Right atrium auricular region (tissue), 2 donors: ENCODE results near the gene ATXN7. TPM values are rescaled to one million over a fixed set of nuclear protein-coding genes. Genes with fewer than 3 reads are reported as not detected.

Experiments used
- DNase-seq: peaks from one replicate; pipeline ENCODE4 v3.0.0-alpha.2; 2019; ENCODE audit warnings: low spot score
- H3K27ac ChIP-seq, 2 donors: fragments of 200-600 bp; sonication (generic); 1 replicate in 1 of 2; 2 replicates in 1 of 2; pipeline ENCODE4 v1.5.1; 2016 to 2019
- H3K27me3 ChIP-seq, 2 donors: fragments of 200-600 bp; sonication (generic); one replicate each; pipeline versions ENCODE4 v1.5.1 to v1.6.0; 2017 to 2019
- H3K36me3 ChIP-seq: fragments of 200-600 bp; sonication (generic); one replicate; pipeline ENCODE4 v1.5.1; 2016
- H3K4me1 ChIP-seq, 2 donors: fragments of 200-600 bp; sonication (generic); one replicate each; pipeline versions ENCODE4 v1.5.1 to v1.6.0; 2017 to 2019
- H3K4me3 ChIP-seq, 2 donors: fragments of 200-600 bp; sonication (generic); 1 replicate in 1 of 2; 2 replicates in 1 of 2; pipeline ENCODE4 v1.5.1; 2017 to 2019; ENCODE audit warnings: mild to moderate bottlenecking in 1 of 2, moderate library complexity in 1 of 2
- H3K9me3 ChIP-seq, 2 donors: fragments of 200-600 bp; sonication (generic); one replicate each; pipeline ENCODE4 v1.5.1; 2019
- total RNA-seq, 2 donors: library from RNA; depleted of rRNA; stranded (reverse); fragments of >200 nt; gene quantifications; one replicate each; pipeline ENCODE4 v1.1.0, GENCODE V29; 2016
- TF ChIP-seq, protein P1 (sequence below), 2 donors: fragments of 200-600 bp; sonication (generic); IDR thresholded peaks; one replicate each; pipeline ENCODE4 v1.5.1; 2019; ENCODE audit warnings: antibody characterized with exemption in 2 of 2

The ATXN7 gene
- total RNA-seq, 2 donors from 2014 or later = 13.9 to 15.5 TPM

DNA sequence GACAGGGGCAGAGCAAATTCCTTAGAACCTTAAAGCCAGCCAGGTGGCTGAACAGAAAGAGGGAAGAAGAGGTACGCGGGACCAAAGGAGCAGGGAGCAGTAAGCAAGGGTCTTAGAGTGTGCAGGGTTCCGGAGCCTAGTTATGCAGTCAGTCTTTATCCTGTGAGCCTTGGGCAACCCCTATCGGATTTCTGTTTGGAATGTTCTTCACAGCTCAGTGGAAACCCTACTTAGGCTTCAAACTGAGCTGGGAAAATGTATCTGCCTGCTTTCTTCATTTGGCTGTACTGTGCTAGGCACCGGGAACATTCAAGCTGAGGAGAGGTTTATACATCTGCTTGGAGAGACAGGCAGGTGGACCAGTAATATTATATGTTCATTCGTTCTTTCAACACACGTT is 122.5 kb downstream of the ATXN7 start:
- no peaks in the 10 kb centered on the region for H3K27me3 ChIP-seq
- no peak for DNase-seq
- no peaks in the 10 kb centered on the region for H3K4me1 ChIP-seq
- no peak overlapping the region for H3K4me3 ChIP-seq
- H3K9me3 ChIP-seq = no peaks in the 10 kb centered on the region
- H3K27ac ChIP-seq = no peak overlapping the region
- TF ChIP-seq, protein P1, sequence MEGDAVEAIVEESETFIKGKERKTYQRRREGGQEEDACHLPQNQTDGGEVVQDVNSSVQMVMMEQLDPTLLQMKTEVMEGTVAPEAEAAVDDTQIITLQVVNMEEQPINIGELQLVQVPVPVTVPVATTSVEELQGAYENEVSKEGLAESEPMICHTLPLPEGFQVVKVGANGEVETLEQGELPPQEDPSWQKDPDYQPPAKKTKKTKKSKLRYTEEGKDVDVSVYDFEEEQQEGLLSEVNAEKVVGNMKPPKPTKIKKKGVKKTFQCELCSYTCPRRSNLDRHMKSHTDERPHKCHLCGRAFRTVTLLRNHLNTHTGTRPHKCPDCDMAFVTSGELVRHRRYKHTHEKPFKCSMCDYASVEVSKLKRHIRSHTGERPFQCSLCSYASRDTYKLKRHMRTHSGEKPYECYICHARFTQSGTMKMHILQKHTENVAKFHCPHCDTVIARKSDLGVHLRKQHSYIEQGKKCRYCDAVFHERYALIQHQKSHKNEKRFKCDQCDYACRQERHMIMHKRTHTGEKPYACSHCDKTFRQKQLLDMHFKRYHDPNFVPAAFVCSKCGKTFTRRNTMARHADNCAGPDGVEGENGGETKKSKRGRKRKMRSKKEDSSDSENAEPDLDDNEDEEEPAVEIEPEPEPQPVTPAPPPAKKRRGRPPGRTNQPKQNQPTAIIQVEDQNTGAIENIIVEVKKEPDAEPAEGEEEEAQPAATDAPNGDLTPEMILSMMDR (IDR thresholded peaks at IDR 0.05) = no peak
- peaks cover 73% of the 10 kb centered on the region for H3K36me3 ChIP-seq

DNA sequence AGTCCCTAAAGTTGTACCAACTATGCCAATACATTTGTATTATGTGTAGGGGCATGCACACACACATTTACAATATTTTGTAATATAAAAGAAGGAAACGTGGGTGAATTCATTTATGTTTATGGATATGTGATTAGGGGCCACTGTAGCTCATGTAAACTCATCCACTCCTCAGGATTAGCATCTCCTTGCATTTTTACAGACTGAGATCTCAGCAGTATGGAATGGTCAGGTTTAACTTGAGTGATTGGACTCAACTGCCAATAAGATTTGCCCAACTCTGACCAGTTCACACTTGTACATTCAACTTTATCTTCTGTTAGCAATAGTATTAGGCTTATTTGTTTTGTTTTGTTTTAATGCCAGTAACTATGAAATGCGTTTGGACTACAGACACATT is 123.2 kb downstream of the ATXN7 start:
- H3K27me3 ChIP-seq = no peaks in the 10 kb centered on the region
- peaks cover 72% of the 10 kb centered on the region for H3K36me3 ChIP-seq
- no peak for DNase-seq
- no peaks in the 10 kb centered on the region for H3K4me1 ChIP-seq
- TF ChIP-seq, protein P1 (IDR thresholded peaks at IDR 0.05) = no peak
- H3K4me3 ChIP-seq = no peak overlapping the region
- H3K27ac ChIP-seq = no peak overlapping the region
- no peaks in the 10 kb centered on the region for H3K9me3 ChIP-seq

DNA sequence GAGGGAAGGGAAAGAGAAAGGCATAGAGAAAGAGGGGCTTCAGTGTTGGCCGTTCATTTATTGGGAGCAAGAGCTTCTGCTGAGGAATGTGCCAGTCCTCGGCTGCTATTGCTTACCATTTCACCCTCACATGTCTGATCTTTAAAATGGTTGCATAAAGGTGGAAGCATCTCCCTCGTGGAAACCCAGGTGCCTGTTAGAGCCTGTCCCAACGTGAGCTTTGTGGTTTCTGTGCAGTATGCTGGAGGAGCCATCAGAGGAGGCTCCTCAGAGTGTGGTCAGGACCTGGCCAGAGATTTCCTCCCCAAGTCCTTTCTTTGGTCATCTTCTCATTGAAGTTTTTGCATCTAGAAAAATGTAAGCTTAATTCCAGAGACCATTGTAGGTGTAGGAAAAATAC is 125.3 kb downstream of the ATXN7 start:
- TF ChIP-seq, protein P1 (IDR thresholded peaks at IDR 0.05) = no peak
- H3K27me3 ChIP-seq = no peaks in the 10 kb centered on the region
- no peak for DNase-seq
- no peaks in the 10 kb centered on the region for H3K9me3 ChIP-seq
- no peak overlapping the region for H3K4me3 ChIP-seq
- H3K4me1 ChIP-seq = peaks cover 0 to 5% of the 10 kb centered on the region in 2 donors
- H3K36me3 ChIP-seq = peaks cover 62% of the 10 kb centered on the region
- H3K27ac ChIP-seq = no peak overlapping the region

DNA sequence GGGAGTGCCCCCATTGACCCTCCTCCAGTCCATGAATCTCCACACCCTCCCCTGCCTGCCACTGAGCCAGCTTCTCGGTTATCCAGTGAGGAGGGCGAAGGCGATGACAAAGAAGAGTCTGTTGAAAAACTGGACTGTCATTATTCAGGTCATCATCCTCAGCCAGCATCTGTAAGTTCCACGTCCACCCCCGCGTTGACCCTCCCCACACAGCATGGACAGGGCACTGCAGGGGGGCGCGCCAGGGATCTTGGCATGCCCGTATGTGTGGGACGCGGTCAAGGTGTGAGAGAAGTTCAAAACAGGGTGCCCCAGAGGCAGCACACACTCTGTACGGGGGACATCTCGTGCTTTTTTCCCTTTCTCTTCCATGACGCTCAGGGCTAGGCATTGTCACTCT is 126.5 kb downstream of the ATXN7 start:
- H3K36me3 ChIP-seq = peaks cover 65% of the 10 kb centered on the region
- H3K27me3 ChIP-seq = no peaks in the 10 kb centered on the region
- TF ChIP-seq, protein P1 (IDR thresholded peaks at IDR 0.05) = no peak
- no peak for DNase-seq
- H3K9me3 ChIP-seq = no peaks in the 10 kb centered on the region
- no peak overlapping the region for H3K4me3 ChIP-seq
- no peak overlapping the region for H3K27ac ChIP-seq
- H3K4me1 ChIP-seq = peaks cover 0 to 5% of the 10 kb centered on the region in 2 donors

DNA sequence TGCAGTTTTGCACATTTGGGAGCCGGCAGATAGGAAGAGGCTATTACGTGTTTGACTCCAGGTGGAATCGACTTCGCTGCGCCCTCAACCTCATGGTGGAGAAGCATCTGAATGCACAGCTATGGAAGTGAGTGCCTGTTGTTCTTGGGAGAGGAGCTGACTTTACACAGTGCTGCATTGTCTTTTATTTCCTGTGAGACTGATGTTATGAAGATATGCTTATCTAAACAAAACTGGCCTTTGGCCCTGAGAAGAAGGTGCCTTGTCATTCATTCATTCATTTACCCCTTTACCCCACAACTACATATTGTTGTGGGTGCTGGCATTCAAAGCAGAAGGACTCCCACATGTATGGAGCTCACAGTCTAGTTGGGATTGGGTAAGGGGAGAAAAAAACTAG is 127.1 kb downstream of the ATXN7 start:
- DNase-seq = no peak
- H3K4me3 ChIP-seq = no peak overlapping the region
- H3K9me3 ChIP-seq = no peaks in the 10 kb centered on the region
- peaks cover 0 to 5% of the 10 kb centered on the region in 2 donors for H3K4me1 ChIP-seq
- H3K36me3 ChIP-seq = peaks cover 71% of the 10 kb centered on the region
- TF ChIP-seq, protein P1 (IDR thresholded peaks at IDR 0.05) = no peak
- no peak overlapping the region for H3K27ac ChIP-seq
- H3K27me3 ChIP-seq = no peaks in the 10 kb centered on the region

DNA sequence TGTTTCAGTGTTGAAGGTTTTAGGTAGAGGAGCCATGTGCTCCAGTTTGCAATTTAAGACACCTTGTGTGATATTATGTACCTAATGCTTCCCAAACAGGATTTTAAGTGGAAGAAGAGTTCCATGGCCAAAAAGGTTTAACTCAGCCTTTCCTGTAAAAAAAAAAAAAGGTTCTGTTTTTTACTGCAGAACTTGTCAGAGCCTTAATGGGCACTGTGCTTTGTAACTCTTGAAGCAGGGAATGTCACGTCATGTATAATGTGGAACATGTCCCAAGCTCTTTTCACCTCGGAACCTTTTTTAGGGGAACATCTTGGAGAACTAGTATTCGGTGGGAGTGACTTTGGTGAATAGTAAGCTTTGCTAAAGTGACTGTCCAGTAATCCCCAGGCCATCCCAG is 128.0 kb downstream of the ATXN7 start:
- H3K9me3 ChIP-seq = no peaks in the 10 kb centered on the region
- TF ChIP-seq, protein P1 (IDR thresholded peaks at IDR 0.05) = no peak
- no peaks in the 10 kb centered on the region for H3K27me3 ChIP-seq
- DNase-seq = no peak
- no peak overlapping the region for H3K27ac ChIP-seq
- H3K4me3 ChIP-seq = no peak overlapping the region
- peaks cover 0 to 5% of the 10 kb centered on the region in 2 donors for H3K4me1 ChIP-seq
- peaks cover 80% of the 10 kb centered on the region for H3K36me3 ChIP-seq
